ENCODE results near the gene SRL. TPM values are rescaled to one million over a fixed set of nuclear protein-coding genes. Genes with fewer than 3 reads are reported as not detected.

The SRL gene
- total and polyA plus RNA-seq, 2 of the 4 experiments (the other 2 are of a cell fraction): under 0.01 to 0.14 TPM

DNA sequence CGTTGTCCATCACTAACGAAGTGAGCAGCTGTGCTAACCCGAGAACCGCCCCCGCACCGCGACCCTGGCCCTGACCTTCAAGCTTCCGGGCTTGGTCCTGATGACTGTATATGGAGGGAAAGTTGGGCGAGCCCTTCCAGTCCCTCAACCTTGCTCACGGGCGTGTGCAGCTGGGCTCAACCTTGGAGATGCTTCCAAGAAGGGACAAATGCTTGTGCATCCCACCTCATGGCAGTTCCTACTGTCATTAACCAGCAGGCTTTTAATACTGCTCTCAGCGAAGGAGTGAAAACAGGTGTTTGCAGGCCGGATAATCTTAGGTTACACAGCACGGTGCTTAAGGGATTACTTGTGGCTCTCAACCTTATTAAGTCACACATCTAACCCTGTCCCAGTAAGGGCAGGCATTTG lies 33.5 kb downstream of the SRL start:
- ChIA-PET POLR2A (ENCODE audit: unreplicated experiment) (no interaction called here), CTCF (no interaction called here)
- H3K27ac ChIP-seq (ENCODE audit: insufficient read depth, low read length): no peak overlapping the region
- in situ Hi-C loops (cut with MboI; ENCODE audit: low sequenced_read_pairs): no loop called here
- intact Hi-C loops (cut with micrococcal nuclease): no loop called here
- no peak overlapping the region for H4K5ac ChIP-seq (ENCODE audit: low read depth, low read length)
- no peak overlapping the region for H4K8ac ChIP-seq (ENCODE audit: low read depth in 2 of 2, low read length in 2 of 2)
- H2BK20ac ChIP-seq (ENCODE audit: low read depth, low read length): no peak overlapping the region
- no peak overlapping the region for H4K91ac ChIP-seq (ENCODE audit: insufficient read depth, low read depth, low read length)
- WGBS, 2 experiments (ENCODE audit: extremely low coverage in 2 of 2, insufficient read length in 1 of 2): 88% methylated on average over 11 of the region's 14 CpGs; no CpG with 5 or more reads in 1 of the 2 experiments
- H4K20me1 ChIP-seq (ENCODE audit: insufficient read depth, low read length): no peaks in the 10 kb centered on the region
- H3K4me1 ChIP-seq (ENCODE audit: control insufficient read depth, insufficient read depth, low read length): peaks cover 10% of the 10 kb centered on the region
- DNase-seq: no peak
- peaks cover 7% of the 10 kb centered on the region for H3K9me1 ChIP-seq (ENCODE audit: insufficient read depth, low read length)
- no peak overlapping the region for H3K9ac ChIP-seq (ENCODE audit: low read depth, low read length)
- dilution Hi-C loops (cut with HindIII; ENCODE audit: low sequenced_read_pairs, unreplicated experiment): no loop called here
- H3K27me3 ChIP-seq (ENCODE audit: control insufficient read depth, insufficient read depth, low read length): no peaks in the 10 kb centered on the region
- no peak overlapping the region for H2AK5ac ChIP-seq (ENCODE audit: low read depth, low read length)
- H3K18ac ChIP-seq (ENCODE audit: low read depth, low read length): no peak overlapping the region
- H2BK15ac ChIP-seq (ENCODE audit: low read depth, low read length): no peak overlapping the region
- H3K56ac ChIP-seq (ENCODE audit: extremely low read depth, insufficient read depth, low read length): no peak overlapping the region
- no peak overlapping the region for H2BK120ac ChIP-seq (ENCODE audit: low read depth, low read length)
- no peak for ATAC-seq (ENCODE audit: low read depth)
- no peaks in the 10 kb centered on the region for H3K9me3 ChIP-seq (ENCODE audit: control insufficient read depth, insufficient read depth, low read length)
- H3K4me3 ChIP-seq (ENCODE audit: insufficient read depth, low read depth, low read length): no peak overlapping the region
- TF ChIP-seq, protein P1, sequence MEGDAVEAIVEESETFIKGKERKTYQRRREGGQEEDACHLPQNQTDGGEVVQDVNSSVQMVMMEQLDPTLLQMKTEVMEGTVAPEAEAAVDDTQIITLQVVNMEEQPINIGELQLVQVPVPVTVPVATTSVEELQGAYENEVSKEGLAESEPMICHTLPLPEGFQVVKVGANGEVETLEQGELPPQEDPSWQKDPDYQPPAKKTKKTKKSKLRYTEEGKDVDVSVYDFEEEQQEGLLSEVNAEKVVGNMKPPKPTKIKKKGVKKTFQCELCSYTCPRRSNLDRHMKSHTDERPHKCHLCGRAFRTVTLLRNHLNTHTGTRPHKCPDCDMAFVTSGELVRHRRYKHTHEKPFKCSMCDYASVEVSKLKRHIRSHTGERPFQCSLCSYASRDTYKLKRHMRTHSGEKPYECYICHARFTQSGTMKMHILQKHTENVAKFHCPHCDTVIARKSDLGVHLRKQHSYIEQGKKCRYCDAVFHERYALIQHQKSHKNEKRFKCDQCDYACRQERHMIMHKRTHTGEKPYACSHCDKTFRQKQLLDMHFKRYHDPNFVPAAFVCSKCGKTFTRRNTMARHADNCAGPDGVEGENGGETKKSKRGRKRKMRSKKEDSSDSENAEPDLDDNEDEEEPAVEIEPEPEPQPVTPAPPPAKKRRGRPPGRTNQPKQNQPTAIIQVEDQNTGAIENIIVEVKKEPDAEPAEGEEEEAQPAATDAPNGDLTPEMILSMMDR (conservative IDR thresholded peaks at IDR 0.05; ENCODE audit: low read depth, low read length): no peak
- TF ChIP-seq BHLHE40 (IDR thresholded peaks at IDR 0.05; ENCODE audit: low read depth, low read length) (no peak), MXI1 (IDR thresholded peaks at IDR 0.05; ENCODE audit: borderline replicate concordance, low read depth, low read length) (no peak), RFX5 (IDR thresholded peaks at IDR 0.05; ENCODE audit: low read depth, low read length) (no peak), CEBPB (IDR thresholded peaks at IDR 0.05; ENCODE audit: low read depth, low read length) (no peak), CHD1 (IDR thresholded peaks at IDR 0.05; ENCODE audit: low read depth, low read length) (no peak), SMC3 (IDR thresholded peaks at IDR 0.05; ENCODE audit: low read depth, low read length) (no peak), RCOR1 (IDR thresholded peaks at IDR 0.05; ENCODE audit: insufficient replicate concordance, low read length) (no peak), MAZ (IDR thresholded peaks at IDR 0.05; ENCODE audit: borderline replicate concordance, low read depth, low read length) (no peak), NFE2L2 (IDR thresholded peaks at IDR 0.05; ENCODE audit: low read depth, low read length) (no peak), FOS (IDR thresholded peaks at IDR 0.05; ENCODE audit: low read depth, low read length) (no peak), RAD21 (IDR thresholded peaks at IDR 0.05; ENCODE audit: low read length) (no peak), POLR2A (IDR thresholded peaks at IDR 0.05; ENCODE audit: low read depth, low read length) (no peak), MAFK (IDR thresholded peaks at IDR 0.05; ENCODE audit: low read depth, low read length) (no peak)
- TF ChIP-seq, protein P2, sequence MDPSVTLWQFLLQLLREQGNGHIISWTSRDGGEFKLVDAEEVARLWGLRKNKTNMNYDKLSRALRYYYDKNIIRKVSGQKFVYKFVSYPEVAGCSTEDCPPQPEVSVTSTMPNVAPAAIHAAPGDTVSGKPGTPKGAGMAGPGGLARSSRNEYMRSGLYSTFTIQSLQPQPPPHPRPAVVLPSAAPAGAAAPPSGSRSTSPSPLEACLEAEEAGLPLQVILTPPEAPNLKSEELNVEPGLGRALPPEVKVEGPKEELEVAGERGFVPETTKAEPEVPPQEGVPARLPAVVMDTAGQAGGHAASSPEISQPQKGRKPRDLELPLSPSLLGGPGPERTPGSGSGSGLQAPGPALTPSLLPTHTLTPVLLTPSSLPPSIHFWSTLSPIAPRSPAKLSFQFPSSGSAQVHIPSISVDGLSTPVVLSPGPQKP (IDR thresholded peaks at IDR 0.05; ENCODE audit: borderline replicate concordance, low read depth, low read length): no peak
- TF ChIP-seq, protein P3, sequence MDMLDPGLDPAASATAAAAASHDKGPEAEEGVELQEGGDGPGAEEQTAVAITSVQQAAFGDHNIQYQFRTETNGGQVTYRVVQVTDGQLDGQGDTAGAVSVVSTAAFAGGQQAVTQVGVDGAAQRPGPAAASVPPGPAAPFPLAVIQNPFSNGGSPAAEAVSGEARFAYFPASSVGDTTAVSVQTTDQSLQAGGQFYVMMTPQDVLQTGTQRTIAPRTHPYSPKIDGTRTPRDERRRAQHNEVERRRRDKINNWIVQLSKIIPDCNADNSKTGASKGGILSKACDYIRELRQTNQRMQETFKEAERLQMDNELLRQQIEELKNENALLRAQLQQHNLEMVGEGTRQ (IDR thresholded peaks at IDR 0.05; ENCODE audit: low read depth, low read length): no peak
- no peaks in the 10 kb centered on the region for H3K36me3 ChIP-seq (ENCODE audit: control insufficient read depth, insufficient read depth, low read length)
- H2BK5ac ChIP-seq (ENCODE audit: low read depth, low read length, poor library complexity, severe bottlenecking): no peak overlapping the region
- H3K14ac ChIP-seq (replicated peaks; ENCODE audit: low read depth, low read length): no peak overlapping the region
- no TSS peak for BruUV-seq (replicated peaks)
- no peak overlapping the region for H2AK9ac ChIP-seq (replicated peaks; ENCODE audit: low read depth, low read length, poor library complexity)
- no peak overlapping the region for H2AFZ ChIP-seq (replicated peaks; ENCODE audit: low read length, poor library complexity)
- H3K79me1 ChIP-seq (ENCODE audit: low read depth in 1 of 2, low read length in 2 of 2): peaks cover 0 to under 1% of the 10 kb centered on the region in 2 experiments; a peak in 2 of 4 replicates
- H3K4me2 ChIP-seq (ENCODE audit: low read depth, low read length): no peak overlapping the region
- H3K4ac ChIP-seq (ENCODE audit: low read depth, low read length): no peak overlapping the region
- no peak overlapping the region for H3K23ac ChIP-seq (ENCODE audit: low read depth, low read length)
